ENCODE data around the gene DVL2. TPM values are rescaled to one million over a fixed set of nuclear protein-coding genes. Genes with fewer than 3 reads are reported as not detected.
A peak's percentile ranks its signal among the peaks of the same experiment; 100 is the strongest.

DVL2 gene
- total and polyA plus RNA-seq, 2 of the 13 experiments (the other 11 are each of a cell fraction or from before 2014, with no cell fraction given), result 5.7 to 38.2 TPM

GRCh38 chr17:7234083-7234951 lies at the start of gene DVL2 (continued):
- peak; percentile 79 for TF ChIP-seq MLXIP (CRISPR knock-in tag; IDR thresholded peaks at IDR 0.05; ENCODE audit: borderline replicate concordance)
- TF ChIP-seq ZZZ3 (CRISPR knock-in tag; IDR thresholded peaks at IDR 0.05; ENCODE audit: borderline replicate concordance), result peak; percentile 92
- no peak for TF ChIP-seq RNF2 (conservative IDR thresholded peaks at IDR 0.05; ENCODE audit: low read depth)
- TF ChIP-seq BRF2 (CRISPR knock-in tag; IDR thresholded peaks at IDR 0.05), result peak; percentile 62; the same call in 1 of the 2 replicates
- TF ChIP-seq ZNF740 (CRISPR knock-in tag; IDR thresholded peaks at IDR 0.05), result peak; percentile 86
- no peak for TF ChIP-seq ZNF296 (CRISPR knock-in tag; conservative IDR thresholded peaks at IDR 0.05)
- TF ChIP-seq ZFP36L2 (CRISPR knock-in tag; IDR thresholded peaks at IDR 0.05), result no peak
- TF ChIP-seq DMAP1 (CRISPR knock-in tag; IDR thresholded peaks at IDR 0.05), result 0 out of 2 replicates have a peak, but pooled peaks have one; percentile 58
- TF ChIP-seq FOXA1 (IDR thresholded peaks at IDR 0.05), result no peak
- TF ChIP-seq FOXA1 (CRISPR knock-in tag; IDR thresholded peaks at IDR 0.05), result peak; percentile 38
- TF ChIP-seq MYC (CRISPR knock-in tag; IDR thresholded peaks at IDR 0.05; ENCODE audit: borderline replicate concordance), result peak; percentile 93
- no peak; the same call in 2 of the 3 replicates for TF ChIP-seq MXI1 (IDR thresholded peaks at IDR 0.05; ENCODE audit: borderline replicate concordance, low read depth, low read length)
- no peak for TF ChIP-seq ZFP62 (CRISPR knock-in tag; IDR thresholded peaks at IDR 0.05)
- 0 out of 2 replicates have a peak, but pooled peaks have one; percentile 74 for TF ChIP-seq ZNF367 (CRISPR knock-in tag; IDR thresholded peaks at IDR 0.05; ENCODE audit: borderline replicate concordance)
- peak; percentile 99 for TF ChIP-seq TFE3 (CRISPR knock-in tag; IDR thresholded peaks at IDR 0.05)
- TF ChIP-seq MEF2D (CRISPR knock-in tag; IDR thresholded peaks at IDR 0.05), result no peak; the same call in 1 of the 2 replicates
- 0 out of 2 replicates have a peak, but pooled peaks have one; percentile 9 for TF ChIP-seq RBAK (CRISPR knock-in tag; IDR thresholded peaks at IDR 0.05)
- peak; percentile 92 for TF ChIP-seq ZNF501 (CRISPR knock-in tag; IDR thresholded peaks at IDR 0.05)
- TF ChIP-seq FOXO4 (CRISPR knock-in tag; conservative IDR thresholded peaks at IDR 0.05), result no peak
- no peak for TF ChIP-seq ATF6 (CRISPR knock-in tag; conservative IDR thresholded peaks at IDR 0.05)
- TF ChIP-seq IKZF1 (IDR thresholded peaks at IDR 0.05), result no peak

Data from HepG2 (cell line).